ENCODE data around the gene SPATA6L.

SPATA6L gene

DNA sequence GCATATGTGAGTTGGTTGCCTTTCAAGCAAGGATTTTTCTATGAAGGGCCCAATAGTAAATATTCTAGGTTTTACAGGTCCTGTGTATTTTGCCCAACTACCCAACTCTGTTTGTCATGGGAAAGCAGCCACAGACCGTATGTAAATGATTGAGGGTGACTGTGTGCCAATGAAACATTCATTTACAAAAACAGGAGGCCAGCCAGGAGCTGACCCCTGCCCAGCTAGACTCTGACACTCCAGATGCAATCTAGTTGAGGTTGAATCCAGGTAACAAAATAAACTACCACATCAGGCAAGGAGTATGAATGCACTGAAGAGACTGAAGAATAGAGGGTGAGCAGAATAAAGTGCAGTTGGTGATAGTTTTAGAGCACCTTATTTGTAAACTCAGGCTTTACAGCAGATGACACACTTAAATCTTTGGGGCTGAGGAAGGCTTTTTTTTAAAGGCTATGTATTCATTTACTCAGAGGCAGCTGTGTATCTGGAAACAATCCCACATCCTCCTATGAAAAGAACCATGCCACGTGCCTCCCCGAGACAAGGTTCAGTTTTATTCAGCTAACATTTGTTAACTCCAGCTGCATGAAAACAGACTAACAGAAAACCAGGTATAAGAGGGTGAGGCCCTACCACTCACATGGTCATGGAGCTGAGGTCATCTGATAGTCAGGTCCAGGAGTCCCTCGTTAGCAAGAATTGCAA is 115.3 kb downstream of the SPATA6L start:
- no peak for DNase-seq (ENCODE audit: low read depth, low spot score)
- H3K27me3 ChIP-seq (ENCODE audit: insufficient read depth, insufficient read length) = no peaks in the 10 kb centered on the region
- H3K9ac ChIP-seq (ENCODE audit: insufficient read length, low read depth) = no peak overlapping the region
- H3K36me3 ChIP-seq (ENCODE audit: insufficient read depth, insufficient read length, low read length) = no peaks in the 10 kb centered on the region
- no peak overlapping the region for H3K4me3 ChIP-seq (ENCODE audit: insufficient read length, low read depth)
- H3K9me3 ChIP-seq (ENCODE audit: insufficient read depth, low read length) = no peaks in the 10 kb centered on the region
- TF ChIP-seq SUZ12 (IDR thresholded peaks at IDR 0.05; ENCODE audit: extremely low read depth, insufficient read depth, insufficient read length) (no peak), ZNF274 (IDR thresholded peaks at IDR 0.05; ENCODE audit: low read depth, low read length) (no peak), YY1 (IDR thresholded peaks at IDR 0.05; ENCODE audit: insufficient read depth, insufficient read length) (no peak)
- peaks cover 3% of the 10 kb centered on the region for H3K4me1 ChIP-seq (ENCODE audit: insufficient read depth, insufficient read length)

GRCh38 chr9:4549751-4550295 is 116.5 kb downstream of the SPATA6L start:
- no peaks in the 10 kb centered on the region for H3K27me3 ChIP-seq (ENCODE audit: insufficient read depth, insufficient read length)
- no peak overlapping the region for H3K9ac ChIP-seq (ENCODE audit: insufficient read length, low read depth)
- H3K4me3 ChIP-seq (ENCODE audit: insufficient read length, low read depth) = no peak overlapping the region

GRCh38 chr9:4548811-4549725 is 117.2 kb downstream of the SPATA6L start:
- TF ChIP-seq SUZ12 (IDR thresholded peaks at IDR 0.05; ENCODE audit: extremely low read depth, insufficient read depth, insufficient read length) (no peak), YY1 (IDR thresholded peaks at IDR 0.05; ENCODE audit: insufficient read depth, insufficient read length) (no peak), ZNF274 (IDR thresholded peaks at IDR 0.05; ENCODE audit: low read depth, low read length) (no peak)
- DNase-seq (ENCODE audit: low read depth, low spot score) = peak; percentile 32
- H3K9ac ChIP-seq (ENCODE audit: insufficient read length, low read depth) = no peak overlapping the region

More at GRCh38 chr9:4549751-4550295, 116.5 kb downstream of the SPATA6L start:
- peaks cover 3% of the 10 kb centered on the region for H3K4me1 ChIP-seq (ENCODE audit: insufficient read depth, insufficient read length)
- no peaks in the 10 kb centered on the region for H3K9me3 ChIP-seq (ENCODE audit: insufficient read depth, low read length)
- no peak for DNase-seq (ENCODE audit: low read depth, low spot score)
- no peaks in the 10 kb centered on the region for H3K36me3 ChIP-seq (ENCODE audit: insufficient read depth, insufficient read length, low read length)
- no peak for TF ChIP-seq YY1 (IDR thresholded peaks at IDR 0.05; ENCODE audit: insufficient read depth, insufficient read length)
- TF ChIP-seq SUZ12 (IDR thresholded peaks at IDR 0.05; ENCODE audit: extremely low read depth, insufficient read depth, insufficient read length) = no peak
- no peak for TF ChIP-seq ZNF274 (IDR thresholded peaks at IDR 0.05; ENCODE audit: low read depth, low read length)

More at GRCh38 chr9:4548811-4549725, 117.2 kb downstream of the SPATA6L start:
- Histone ChIP-seq H3K4me1 (ENCODE audit: insufficient read depth, insufficient read length) (peaks cover 3% of the 10 kb centered on the region), H3K27me3 (ENCODE audit: insufficient read depth, insufficient read length) (no peaks in the 10 kb centered on the region), H3K36me3 (ENCODE audit: insufficient read depth, insufficient read length, low read length) (no peaks in the 10 kb centered on the region), H3K4me3 (ENCODE audit: insufficient read length, low read depth) (no peak overlapping the region), H3K9me3 (ENCODE audit: insufficient read depth, low read length) (no peaks in the 10 kb centered on the region)
